Measurements from ENCODE around the gene ZNF800.

ZNF800 gene

GRCh38 chr7:127390817-127391590 lies 1.5 kb downstream of the ZNF800 start:
- no peak for DNase-seq

- no peak for DNase-seq
Measured at GRCh38 chr7:127390186-127390816, 2.2 kb downstream of the ZNF800 start.

- no peak for DNase-seq
Measured at GRCh38 chr7:127389321-127389720, 3.2 kb downstream of the ZNF800 start.

GRCh38 chr7:127387974-127388373 lies 4.5 kb downstream of the ZNF800 start:
- DNase-seq, result no peak

GRCh38 chr7:127383123-127383835 lies 9.2 kb downstream of the ZNF800 start:
- DNase-seq, result no peak

GRCh38 chr7:127382301-127383085 lies 10.0 kb downstream of the ZNF800 start:
- no peak for DNase-seq

- DNase-seq, result no peak
Measured at GRCh38 chr7:127380479-127380878, 12.0 kb downstream of the ZNF800 start.

- no peak for DNase-seq
Measured at GRCh38 chr7:127379642-127380041, 12.9 kb downstream of the ZNF800 start.

- DNase-seq, result no peak
Measured at GRCh38 chr7:127378537-127378936, 14.0 kb downstream of the ZNF800 start.

- DNase-seq, result no peak
Measured at GRCh38 chr7:127377425-127377824, 15.1 kb downstream of the ZNF800 start.

GRCh38 chr7:127375631-127376030 lies 16.9 kb downstream of the ZNF800 start:
- no peak for DNase-seq

- DNase-seq, result no peak
Measured at GRCh38 chr7:127367679-127368078, 24.8 kb downstream of the ZNF800 start.

- DNase-seq, result no peak
Measured at GRCh38 chr7:127366680-127367079, 25.8 kb downstream of the ZNF800 start.

GRCh38 chr7:127365957-127366315 lies 26.6 kb downstream of the ZNF800 start:
- no peak for DNase-seq

GRCh38 chr7:127365164-127365956 lies 27.1 kb downstream of the ZNF800 start:
- no peak for DNase-seq

GRCh38 chr7:127362364-127363027 lies 30.0 kb downstream of the ZNF800 start:
- DNase-seq, result no peak

- DNase-seq, result no peak
Measured at GRCh38 chr7:127361736-127362135, 30.8 kb downstream of the ZNF800 start.

- no peak for DNase-seq
Measured at GRCh38 chr7:127359011-127359410, 33.5 kb downstream of the ZNF800 start.

- DNase-seq, result no peak
Measured at GRCh38 chr7:127353897-127354296, 38.6 kb downstream of the ZNF800 start.

GRCh38 chr7:127350586-127350985 lies 41.9 kb downstream of the ZNF800 start:
- no peak for DNase-seq

- no peak for DNase-seq
Measured at GRCh38 chr7:127349881-127350280, 42.6 kb downstream of the ZNF800 start.

GRCh38 chr7:127348247-127348631 lies 44.3 kb downstream of the ZNF800 start:
- DNase-seq, result no peak
